HG02623 (cell line): ENCODE results near the gene MNAT1.

Source experiments
- ATAC-seq: cut with Tn5 transposase; IDR thresholded peaks from one replicate; pipeline ENCODE4 v1.9.1; 2021; ENCODE audit warnings: moderate library complexity; ENCODE audit not compliant: unreplicated experiment

MNAT1 gene

DNA sequence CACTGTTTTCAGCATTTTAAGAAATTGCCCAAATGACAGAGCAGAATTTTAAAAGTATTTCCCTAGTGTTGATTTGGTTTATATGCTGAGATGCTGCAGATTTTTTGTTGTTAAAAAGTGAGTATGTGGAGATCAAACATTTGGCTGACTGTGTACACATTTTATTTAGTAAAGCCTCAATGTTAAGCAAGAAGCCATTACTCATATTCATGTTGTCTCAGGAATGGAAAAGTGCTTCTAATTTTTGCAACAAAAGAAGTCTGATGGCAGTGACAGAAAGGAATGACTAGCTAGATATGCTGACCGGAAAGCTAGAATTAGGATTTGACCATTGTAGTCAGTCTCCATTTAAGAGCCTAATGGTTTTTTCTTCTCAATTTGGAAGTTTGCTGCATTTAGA is 269.0 kb downstream of the MNAT1 start:
- no peak for ATAC-seq

- no peak for ATAC-seq
Observed at GRCh38 chr14:61019537-61019936, 285.0 kb downstream of the MNAT1 start.
